IMR-90 (cell line): ENCODE results near the gene CD300C. TPM values are rescaled to one million over a fixed set of nuclear protein-coding genes. Genes with fewer than 3 reads are reported as not detected.

Source experiments
- ATAC-seq: fragments of 200-7000 bp; cut with Tn5 transposase; 2 replicates; pipeline ENCODE4 v1.9.1; 2020; ENCODE audit warnings: low read depth, mild to moderate bottlenecking, moderate library complexity
- BruUV-seq: library from RNA; stranded (reverse); fragments of 400-500 nt; replicated peaks from 2 replicates; lab custom pipeline; 2021; lab: Mats Ljungman, UMichigan
- CTCF ChIA-PET: fragments of 300-600 bp; formaldehyde crosslinking; extraction: SDS; loops from one replicate; lab custom pipeline; 2021; ENCODE audit warnings: antibody characterized with exemption; lab: Yijun Ruan, JAX
- POLR2A ChIA-PET: fragments of 300-600 bp; sonication (Branson Sonifier 250); formaldehyde crosslinking; loops from one replicate; lab custom pipeline; 2022; ENCODE audit warnings: antibody characterized with exemption; ENCODE audit not compliant: unreplicated experiment; lab: Charles Lee
- DNase-seq: peaks from one replicate; pipeline ENCODE4 v3.0.0; 2013
- H2AFZ ChIP-seq: replicated peaks from 2 replicates; pipeline ENCODE3; 2013; ENCODE audit warnings: low read length, mild to moderate bottlenecking; ENCODE audit not compliant: poor library complexity
- H2AK5ac ChIP-seq: 2 replicates; pipeline ENCODE4 v1.6.1; 2013; ENCODE audit warnings: low read depth, low read length, inconsistent platforms
- H2AK9ac ChIP-seq: replicated peaks from 2 replicates; pipeline ENCODE3; 2013; ENCODE audit warnings: mild to moderate bottlenecking, low read depth, low read length, moderate library complexity; ENCODE audit not compliant: poor library complexity
- H2BK120ac ChIP-seq: 2 replicates; pipeline ENCODE4 v1.6.1; 2013; ENCODE audit warnings: low read depth, low read length, inconsistent platforms
- H2BK15ac ChIP-seq: 3 replicates; pipeline ENCODE4 v1.6.1; 2013; ENCODE audit warnings: low read depth, low read length, inconsistent platforms
- H2BK20ac ChIP-seq: 2 replicates; pipeline ENCODE4 v1.6.1; 2013; ENCODE audit warnings: low read depth, mild to moderate bottlenecking, inconsistent platforms, low read length, moderate library complexity
- H2BK5ac ChIP-seq: 2 replicates; pipeline ENCODE4 v1.6.1; 2013; ENCODE audit warnings: mild to moderate bottlenecking, low read depth, low read length, inconsistent platforms; ENCODE audit not compliant: poor library complexity, severe bottlenecking
- H3K14ac ChIP-seq: replicated peaks from 2 replicates; pipeline ENCODE4 v1.6.1; 2013; ENCODE audit warnings: low read depth, low read length, inconsistent platforms
- H3K18ac ChIP-seq: 2 replicates; pipeline ENCODE4 v1.6.1; 2013; ENCODE audit warnings: low read depth, low read length, control low read depth
- H3K23ac ChIP-seq: 2 replicates; pipeline ENCODE4 v1.6.1; 2013; ENCODE audit warnings: low read depth, low read length, inconsistent platforms
- H3K27ac ChIP-seq: 2 replicates; pipeline ENCODE4 v1.5.1; 2013; ENCODE audit warnings: mild to moderate bottlenecking, control low read depth, low read length; ENCODE audit not compliant: insufficient read depth
- H3K27me3 ChIP-seq: 2 replicates; pipeline ENCODE4 v1.6.1; 2013; ENCODE audit warnings: low read length; ENCODE audit not compliant: control insufficient read depth, insufficient read depth
- H3K36me3 ChIP-seq: 2 replicates; pipeline ENCODE4 v1.6.1; 2013; ENCODE audit warnings: low read length, mixed read lengths; ENCODE audit not compliant: control insufficient read depth, insufficient read depth
- H3K4ac ChIP-seq: 2 replicates; pipeline ENCODE4 v1.6.1; 2013; ENCODE audit warnings: low read depth, low read length, inconsistent platforms
- H3K4me1 ChIP-seq: 2 replicates; pipeline ENCODE4 v1.6.1; 2013; ENCODE audit warnings: low read length, mixed read lengths; ENCODE audit not compliant: control insufficient read depth, insufficient read depth
- H3K4me2 ChIP-seq: 2 replicates; pipeline ENCODE4 v1.6.1; 2013; ENCODE audit warnings: low read depth, mild to moderate bottlenecking, control low read depth, low read length, moderate library complexity
- H3K4me3 ChIP-seq: 2 replicates; pipeline ENCODE4 v1.5.1; 2013; ENCODE audit warnings: low read depth, mild to moderate bottlenecking, control low read depth, low read length, moderate library complexity; ENCODE audit not compliant: insufficient read depth
- H3K56ac ChIP-seq: 2 replicates; pipeline ENCODE4 v1.6.1; 2013; ENCODE audit warnings: low read length, inconsistent platforms; ENCODE audit not compliant: insufficient read depth; ENCODE audit errors: extremely low read depth
- H3K79me1 ChIP-seq, 2 experiments: 2 replicates each; pipeline ENCODE4 v1.6.1; 2013; ENCODE audit warnings: low read length in 2 of 2, inconsistent platforms in 1 of 2, low read depth in 1 of 2
- H3K9ac ChIP-seq: 2 replicates; pipeline ENCODE4 v1.6.1; 2013; ENCODE audit warnings: low read depth, low read length, control low read depth
- H3K9me1 ChIP-seq: 2 replicates; pipeline ENCODE4 v1.6.1; 2013; ENCODE audit warnings: low read length, inconsistent platforms; ENCODE audit not compliant: insufficient read depth
- H3K9me3 ChIP-seq: 2 replicates; pipeline ENCODE4 v1.6.1; 2013; ENCODE audit warnings: low read length; ENCODE audit not compliant: control insufficient read depth, insufficient read depth
- H4K20me1 ChIP-seq: 2 replicates; pipeline ENCODE4 v1.6.1; 2013; ENCODE audit warnings: low read length, inconsistent platforms; ENCODE audit not compliant: insufficient read depth
- H4K5ac ChIP-seq: 2 replicates; pipeline ENCODE4 v1.6.1; 2013; ENCODE audit warnings: mild to moderate bottlenecking, low read depth, low read length, control low read depth
- H4K8ac ChIP-seq, 2 experiments: 2 replicates each; pipeline ENCODE4 v1.6.1; 2013; ENCODE audit warnings: low read depth in 2 of 2, low read length in 2 of 2, control low read depth in 1 of 2, inconsistent platforms in 1 of 2
- H4K91ac ChIP-seq: 2 replicates; pipeline ENCODE4 v1.6.1; 2013; ENCODE audit warnings: low read depth, low read length, inconsistent platforms; ENCODE audit not compliant: insufficient read depth
- BHLHE40 ChIP-seq: fragments of 150-350 bp; IDR thresholded peaks from 2 replicates; pipeline ENCODE4 v1.6.1; 2016; ENCODE audit warnings: mild to moderate bottlenecking, low read depth, low read length
- CEBPB ChIP-seq: IDR thresholded peaks from 2 replicates; pipeline ENCODE4 v1.6.1; 2012; ENCODE audit warnings: low read depth, low read length, improper control_type of control experiment
- CHD1 ChIP-seq: IDR thresholded peaks from 2 replicates; pipeline ENCODE4 v1.6.1; 2012; ENCODE audit warnings: low read depth, low read length, improper control_type of control experiment
- ELK1 ChIP-seq: fragments of 150-350 bp; IDR thresholded peaks from 2 replicates; pipeline ENCODE4 v1.6.1; 2016; ENCODE audit warnings: low read depth, mild to moderate bottlenecking, low read length, moderate library complexity, borderline replicate concordance
- FOS ChIP-seq: fragments of 150-350 bp; IDR thresholded peaks from 2 replicates; pipeline ENCODE4 v1.6.1; 2016; ENCODE audit warnings: low read depth, low read length
- MAFK ChIP-seq: IDR thresholded peaks from 2 replicates; pipeline ENCODE4 v1.6.1; 2012; ENCODE audit warnings: low read depth, low read length, improper control_type of control experiment
- MAZ ChIP-seq: IDR thresholded peaks from 2 replicates; pipeline ENCODE4 v1.6.1; 2012; ENCODE audit warnings: low read depth, mild to moderate bottlenecking, low read length, improper control_type of control experiment, moderate library complexity, borderline replicate concordance
- MXI1 ChIP-seq: IDR thresholded peaks from 2 replicates; pipeline ENCODE4 v1.6.1; 2012; ENCODE audit warnings: low read depth, mild to moderate bottlenecking, low read length, moderate library complexity, borderline replicate concordance
- NFE2L2 ChIP-seq: fragments of 150-350 bp; IDR thresholded peaks from 2 replicates; pipeline ENCODE4 v1.6.1; 2016; ENCODE audit warnings: low read depth, mild to moderate bottlenecking, low read length
- RAD21 ChIP-seq: IDR thresholded peaks from 2 replicates; pipeline ENCODE4 v1.6.1; 2012; ENCODE audit warnings: low read length, improper control_type of control experiment
- RCOR1 ChIP-seq: IDR thresholded peaks from 2 replicates; pipeline ENCODE4 v1.6.1; 2012; ENCODE audit warnings: mild to moderate bottlenecking, low read length, improper control_type of control experiment; ENCODE audit not compliant: insufficient replicate concordance
- RFX5 ChIP-seq: IDR thresholded peaks from 2 replicates; pipeline ENCODE4 v1.8.0; 2012; ENCODE audit warnings: low read depth, mild to moderate bottlenecking, low read length, moderate library complexity
- SMC3 ChIP-seq: fragments of 150-350 bp; IDR thresholded peaks from 2 replicates; pipeline ENCODE4 v1.6.1; 2016; ENCODE audit warnings: low read depth, mild to moderate bottlenecking, antibody characterized with exemption, low read length, moderate library complexity
- USF2 ChIP-seq: fragments of 150-350 bp; IDR thresholded peaks from 2 replicates; pipeline ENCODE4 v1.6.1; 2017; ENCODE audit warnings: mild to moderate bottlenecking, antibody characterized with exemption, low read length, low read depth
- WGBS, 2 experiments: methylation state at CpG; one replicate each; pipeline versions ENCODE4 v1.1.5 to v1.1.7; 2013; ENCODE audit warnings: missing lambda C conversion rate in 2 of 2; ENCODE audit not compliant: insufficient read length in 1 of 2; ENCODE audit errors: extremely low coverage in 2 of 2; 5-methylcytosine and 5-hydroxymethylcytosine counted together
- dilution Hi-C: fragments of 300-500 bp; cut with HindIII; formaldehyde crosslinking; loops from one replicate; pipeline ENCODE4 v1.14.3; 2018; ENCODE audit warnings: low sequenced_read_pairs; ENCODE audit not compliant: unreplicated experiment
- in situ Hi-C: fragments of 300-500 bp; cut with MboI; formaldehyde crosslinking; loops from 3 replicates; pipeline ENCODE4 v1.14.3; 2019; ENCODE audit warnings: low sequenced_read_pairs, inconsistent platforms, mixed read lengths
- intact Hi-C: fragments of 100-400 bp; cut with micrococcal nuclease; formaldehyde crosslinking; loops from 2 replicates; pipeline ENCODE4 v1.10.0; 2022
- polyA plus RNA-seq, 3 experiments: library from polyadenylated mRNA; depleted of rRNA; stranded (reverse); fragments of >200 nt; gene quantifications; 2 replicates each; pipeline ENCODE4 v1.2.3, GENCODE V29; 2012; ENCODE audit warnings: low replicate concordance in 1 of 3
- total RNA-seq: library from RNA; depleted of rRNA; stranded (reverse); fragments of >200 nt; gene quantifications from 2 replicates; pipeline ENCODE4 v1.2.3, GENCODE V29; 2012
- TF ChIP-seq, protein P1 (sequence below): conservative IDR thresholded peaks from 2 replicates; pipeline ENCODE4 v1.5.1; 2012; ENCODE audit warnings: mild to moderate bottlenecking, low read depth, low read length, improper control_type of control experiment

Gene CD300C
- total and polyA plus RNA-seq, 2 of the 4 experiments (the other 2 are of a cell fraction), result not detected

GRCh38 chr17:74536890-74537289 is 9.0 kb downstream of the CD300C start:
- H3K9me1 ChIP-seq, result no peaks in the 10 kb centered on the region
- ChIA-PET POLR2A (no interaction called here), CTCF (no interaction called here)
- no peak overlapping the region for H3K18ac ChIP-seq
- BruUV-seq, result no TSS peak
- no peak overlapping the region for H3K23ac ChIP-seq
- no peak overlapping the region for H2AK9ac ChIP-seq
- H3K79me1 ChIP-seq, result no peaks in the 10 kb centered on the region
- in situ Hi-C loops, result no loop called here
- no peak overlapping the region for H4K5ac ChIP-seq
- H4K8ac ChIP-seq, result no peak overlapping the region
- peaks cover 34% of the 10 kb centered on the region for H3K9me3 ChIP-seq
- no peaks in the 10 kb centered on the region for H3K36me3 ChIP-seq
- H3K14ac ChIP-seq, result no peak overlapping the region
- dilution Hi-C loops, result no loop called here
- no peaks in the 10 kb centered on the region for H3K27me3 ChIP-seq
- no peak overlapping the region for H3K4me3 ChIP-seq
- no peaks in the 10 kb centered on the region for H4K20me1 ChIP-seq
- H3K4me2 ChIP-seq, result no peak overlapping the region
- H2AK5ac ChIP-seq, result no peak overlapping the region
- no peak overlapping the region for H2BK20ac ChIP-seq
- H3K4me1 ChIP-seq, result no peaks in the 10 kb centered on the region
- intact Hi-C loops, result no loop called here
- WGBS, 2 experiments, result no CpG with 5 or more reads among the region's 3 CpGs
- H2AFZ ChIP-seq, result no peak overlapping the region
- no peak overlapping the region for H3K27ac ChIP-seq
- DNase-seq (no peak), ATAC-seq (no peak)
- H3K4ac ChIP-seq, result no peak overlapping the region
- H4K91ac ChIP-seq, result no peak overlapping the region
- H3K56ac ChIP-seq, result no peak overlapping the region
- H2BK5ac ChIP-seq, result no peak overlapping the region
- H3K9ac ChIP-seq, result no peak overlapping the region
- H2BK120ac ChIP-seq, result no peak overlapping the region
- H2BK15ac ChIP-seq, result no peak overlapping the region
- no peak for TF ChIP-seq FOS
- TF ChIP-seq NFE2L2, result no peak
- no peak for TF ChIP-seq RFX5
- no peak for TF ChIP-seq SMC3
- TF ChIP-seq USF2, result no peak
- TF ChIP-seq, protein P1, sequence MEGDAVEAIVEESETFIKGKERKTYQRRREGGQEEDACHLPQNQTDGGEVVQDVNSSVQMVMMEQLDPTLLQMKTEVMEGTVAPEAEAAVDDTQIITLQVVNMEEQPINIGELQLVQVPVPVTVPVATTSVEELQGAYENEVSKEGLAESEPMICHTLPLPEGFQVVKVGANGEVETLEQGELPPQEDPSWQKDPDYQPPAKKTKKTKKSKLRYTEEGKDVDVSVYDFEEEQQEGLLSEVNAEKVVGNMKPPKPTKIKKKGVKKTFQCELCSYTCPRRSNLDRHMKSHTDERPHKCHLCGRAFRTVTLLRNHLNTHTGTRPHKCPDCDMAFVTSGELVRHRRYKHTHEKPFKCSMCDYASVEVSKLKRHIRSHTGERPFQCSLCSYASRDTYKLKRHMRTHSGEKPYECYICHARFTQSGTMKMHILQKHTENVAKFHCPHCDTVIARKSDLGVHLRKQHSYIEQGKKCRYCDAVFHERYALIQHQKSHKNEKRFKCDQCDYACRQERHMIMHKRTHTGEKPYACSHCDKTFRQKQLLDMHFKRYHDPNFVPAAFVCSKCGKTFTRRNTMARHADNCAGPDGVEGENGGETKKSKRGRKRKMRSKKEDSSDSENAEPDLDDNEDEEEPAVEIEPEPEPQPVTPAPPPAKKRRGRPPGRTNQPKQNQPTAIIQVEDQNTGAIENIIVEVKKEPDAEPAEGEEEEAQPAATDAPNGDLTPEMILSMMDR, result no peak
- no peak for TF ChIP-seq RCOR1
- no peak for TF ChIP-seq MAZ
- TF ChIP-seq CEBPB, result no peak
- no peak for TF ChIP-seq CHD1
- TF ChIP-seq ELK1, result no peak
- TF ChIP-seq MXI1, result no peak
- TF ChIP-seq BHLHE40, result no peak
- TF ChIP-seq MAFK, result no peak
- TF ChIP-seq RAD21, result no peak
